Upper lobe of left lung (tissue), 4 donors: ENCODE measurements around the gene FOLR2.

Experiments used
- EP300 ChIP-seq, 4 donors: sonication (generic); formaldehyde crosslinking; IDR thresholded peaks; one replicate each; pipeline ENCODE4 v1.5.1; 2017; ENCODE audit warnings: antibody characterized with exemption in 4 of 4, control low read depth in 2 of 4
- POLR2A ChIP-seq, 4 donors: fragments of 450-650 bp; IDR thresholded peaks; one replicate each; pipeline ENCODE4 v1.5.1; 2016 to 2017; ENCODE audit warnings: antibody characterized with exemption in 4 of 4, mild to moderate bottlenecking in 2 of 4
- TF ChIP-seq, protein P1 (sequence below), 6 experiments: fragments of 450-650 bp in 4 of 6; fragments of 200-600 bp in 2 of 6; sonication (generic) in 2 of 6; IDR thresholded peaks; one replicate each; pipeline ENCODE4 v1.5.1; 2016 to 2019; ENCODE audit warnings: antibody characterized with exemption in 6 of 6

- TF ChIP-seq EP300 (IDR thresholded peaks at IDR 0.05) (no peak), POLR2A (IDR thresholded peaks at IDR 0.05) (no peak)
- TF ChIP-seq, protein P1, sequence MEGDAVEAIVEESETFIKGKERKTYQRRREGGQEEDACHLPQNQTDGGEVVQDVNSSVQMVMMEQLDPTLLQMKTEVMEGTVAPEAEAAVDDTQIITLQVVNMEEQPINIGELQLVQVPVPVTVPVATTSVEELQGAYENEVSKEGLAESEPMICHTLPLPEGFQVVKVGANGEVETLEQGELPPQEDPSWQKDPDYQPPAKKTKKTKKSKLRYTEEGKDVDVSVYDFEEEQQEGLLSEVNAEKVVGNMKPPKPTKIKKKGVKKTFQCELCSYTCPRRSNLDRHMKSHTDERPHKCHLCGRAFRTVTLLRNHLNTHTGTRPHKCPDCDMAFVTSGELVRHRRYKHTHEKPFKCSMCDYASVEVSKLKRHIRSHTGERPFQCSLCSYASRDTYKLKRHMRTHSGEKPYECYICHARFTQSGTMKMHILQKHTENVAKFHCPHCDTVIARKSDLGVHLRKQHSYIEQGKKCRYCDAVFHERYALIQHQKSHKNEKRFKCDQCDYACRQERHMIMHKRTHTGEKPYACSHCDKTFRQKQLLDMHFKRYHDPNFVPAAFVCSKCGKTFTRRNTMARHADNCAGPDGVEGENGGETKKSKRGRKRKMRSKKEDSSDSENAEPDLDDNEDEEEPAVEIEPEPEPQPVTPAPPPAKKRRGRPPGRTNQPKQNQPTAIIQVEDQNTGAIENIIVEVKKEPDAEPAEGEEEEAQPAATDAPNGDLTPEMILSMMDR (IDR thresholded peaks at IDR 0.05): no peak
Observed at GRCh38 chr11:72227316-72228228, 11.0 kb downstream of the FOLR2 start.
